Measurements from ENCODE around the gene ASXL3.

ASXL3 gene

GRCh38 chr18:33616556-33616955 lies 38.5 kb downstream of the ASXL3 start:
- no peak overlapping the region for H3K4me3 ChIP-seq (ENCODE audit: low read depth in 1 of 2, low read length in 2 of 2)
- no peaks in the 10 kb centered on the region for H3K36me3 ChIP-seq (ENCODE audit: insufficient read depth, low read length)
- ATAC-seq (ENCODE audit: insufficient read depth, low read depth) = no peak
- no peaks in the 10 kb centered on the region for H3K79me2 ChIP-seq (ENCODE audit: insufficient read depth, low read length)
- H4K20me1 ChIP-seq (ENCODE audit: insufficient read depth, low read length) = no peaks in the 10 kb centered on the region
- no peak overlapping the region for H2AFZ ChIP-seq (ENCODE audit: low read depth, low read length)
- H3K27me3 ChIP-seq (ENCODE audit: insufficient read depth, low read length, poor library complexity) = no peaks in the 10 kb centered on the region
- no peaks in the 10 kb centered on the region for H3K9me3 ChIP-seq (ENCODE audit: insufficient read depth, low read length, severe bottlenecking)
- H3K4me2 ChIP-seq (ENCODE audit: insufficient read depth, low read length) = no peak overlapping the region
- DNase-seq = no peak
- TF ChIP-seq CTCF (IDR thresholded peaks at IDR 0.05; ENCODE audit: borderline replicate concordance, extremely low read depth, low read length, poor library complexity, severe bottlenecking) = no peak
- no peak for TF ChIP-seq EZH2 (IDR thresholded peaks at IDR 0.05; ENCODE audit: borderline replicate concordance, low read depth, low read length, severe bottlenecking)
- H3K4me1 ChIP-seq (ENCODE audit: insufficient read depth, low read length) = no peaks in the 10 kb centered on the region
- no peak overlapping the region for H3K9ac ChIP-seq (ENCODE audit: low read depth, low read length)
- H3K27ac ChIP-seq (ENCODE audit: low read length) = no peak overlapping the region

GRCh38 chr18:33627114-33627513 lies 49.1 kb downstream of the ASXL3 start:
- Histone ChIP-seq H3K79me2 (ENCODE audit: insufficient read depth, low read length) (no peaks in the 10 kb centered on the region), H3K4me2 (ENCODE audit: insufficient read depth, low read length) (no peak overlapping the region), H2AFZ (ENCODE audit: low read depth, low read length) (no peak overlapping the region), H4K20me1 (ENCODE audit: insufficient read depth, low read length) (no peaks in the 10 kb centered on the region), H3K9ac (ENCODE audit: low read depth, low read length) (no peak overlapping the region), H3K27ac (ENCODE audit: low read length) (no peak overlapping the region), H3K4me3 (ENCODE audit: low read depth in 1 of 2, low read length in 2 of 2) (no peak overlapping the region), H3K9me3 (ENCODE audit: insufficient read depth, low read length, severe bottlenecking) (no peaks in the 10 kb centered on the region), H3K4me1 (ENCODE audit: insufficient read depth, low read length) (no peaks in the 10 kb centered on the region), H3K27me3 (ENCODE audit: insufficient read depth, low read length, poor library complexity) (no peaks in the 10 kb centered on the region), H3K36me3 (ENCODE audit: insufficient read depth, low read length) (no peaks in the 10 kb centered on the region)
- ATAC-seq (ENCODE audit: insufficient read depth, low read depth) (no peak), DNase-seq (no peak)
- TF ChIP-seq CTCF (IDR thresholded peaks at IDR 0.05; ENCODE audit: borderline replicate concordance, extremely low read depth, low read length, poor library complexity, severe bottlenecking) = no peak
- no peak for TF ChIP-seq EZH2 (IDR thresholded peaks at IDR 0.05; ENCODE audit: borderline replicate concordance, low read depth, low read length, severe bottlenecking)

GRCh38 chr18:33630476-33630875 lies 52.5 kb downstream of the ASXL3 start:
- no peak for TF ChIP-seq EZH2 (IDR thresholded peaks at IDR 0.05; ENCODE audit: borderline replicate concordance, low read depth, low read length, severe bottlenecking)
- no peak for TF ChIP-seq CTCF (IDR thresholded peaks at IDR 0.05; ENCODE audit: borderline replicate concordance, extremely low read depth, low read length, poor library complexity, severe bottlenecking)
- ATAC-seq (ENCODE audit: insufficient read depth, low read depth) = no peak
- no peaks in the 10 kb centered on the region for H3K4me1 ChIP-seq (ENCODE audit: insufficient read depth, low read length)
- no peak overlapping the region for H3K9ac ChIP-seq (ENCODE audit: low read depth, low read length)
- DNase-seq = no peak
- H3K4me2 ChIP-seq (ENCODE audit: insufficient read depth, low read length) = no peak overlapping the region
- no peaks in the 10 kb centered on the region for H3K27me3 ChIP-seq (ENCODE audit: insufficient read depth, low read length, poor library complexity)
- H3K79me2 ChIP-seq (ENCODE audit: insufficient read depth, low read length) = no peaks in the 10 kb centered on the region
- H2AFZ ChIP-seq (ENCODE audit: low read depth, low read length) = no peak overlapping the region; the same call in 1 of the 2 replicates
- H3K36me3 ChIP-seq (ENCODE audit: insufficient read depth, low read length) = no peaks in the 10 kb centered on the region
- H4K20me1 ChIP-seq (ENCODE audit: insufficient read depth, low read length) = no peaks in the 10 kb centered on the region
- no peaks in the 10 kb centered on the region for H3K9me3 ChIP-seq (ENCODE audit: insufficient read depth, low read length, severe bottlenecking)
- no peak overlapping the region for H3K4me3 ChIP-seq (ENCODE audit: low read depth in 1 of 2, low read length in 2 of 2)
- H3K27ac ChIP-seq (ENCODE audit: low read length) = no peak overlapping the region

GRCh38 chr18:33641141-33641540 lies 63.1 kb downstream of the ASXL3 start:
- TF ChIP-seq CTCF (IDR thresholded peaks at IDR 0.05; ENCODE audit: borderline replicate concordance, extremely low read depth, low read length, poor library complexity, severe bottlenecking) = no peak
- TF ChIP-seq EZH2 (IDR thresholded peaks at IDR 0.05; ENCODE audit: borderline replicate concordance, low read depth, low read length, severe bottlenecking) = no peak
- Histone ChIP-seq H3K79me2 (ENCODE audit: insufficient read depth, low read length) (no peaks in the 10 kb centered on the region), H3K9ac (ENCODE audit: low read depth, low read length) (no peak overlapping the region), H3K4me2 (ENCODE audit: insufficient read depth, low read length) (no peak overlapping the region), H3K9me3 (ENCODE audit: insufficient read depth, low read length, severe bottlenecking) (no peaks in the 10 kb centered on the region), H3K27ac (ENCODE audit: low read length) (no peak overlapping the region), H2AFZ (ENCODE audit: low read depth, low read length) (no peak overlapping the region), H3K4me3 (ENCODE audit: low read depth in 1 of 2, low read length in 2 of 2) (no peak overlapping the region), H3K27me3 (ENCODE audit: insufficient read depth, low read length, poor library complexity) (no peaks in the 10 kb centered on the region), H4K20me1 (ENCODE audit: insufficient read depth, low read length) (no peaks in the 10 kb centered on the region), H3K4me1 (ENCODE audit: insufficient read depth, low read length) (no peaks in the 10 kb centered on the region), H3K36me3 (ENCODE audit: insufficient read depth, low read length) (no peaks in the 10 kb centered on the region)
- no peak for ATAC-seq (ENCODE audit: insufficient read depth, low read depth)
- no peak for DNase-seq
